Esophagus muscularis mucosa (tissue), 4 donors: ENCODE measurements around the gene TMEM132A.

Experiments
- EP300 ChIP-seq: sonication (generic); formaldehyde crosslinking; IDR thresholded peaks from one replicate; pipeline ENCODE4 v1.6.1; 2017; ENCODE audit warnings: antibody characterized with exemption
- POLR2AphosphoS5 ChIP-seq, 2 donors: sonication (generic); formaldehyde crosslinking; IDR thresholded peaks; one replicate each; pipeline ENCODE4 v1.6.1; 2017; ENCODE audit warnings: antibody characterized with exemption in 2 of 2
- TF ChIP-seq, protein P1 (sequence below), 3 experiments: fragments of 200-600 bp in 2 of 3; fragments of 450-650 bp in 1 of 3; sonication (generic) in 2 of 3; IDR thresholded peaks; one replicate each; pipeline ENCODE4 v1.5.1; 2017 to 2019; ENCODE audit warnings: antibody characterized with exemption in 3 of 3, mild to moderate bottlenecking in 2 of 3, moderate library complexity in 1 of 3

DNA sequence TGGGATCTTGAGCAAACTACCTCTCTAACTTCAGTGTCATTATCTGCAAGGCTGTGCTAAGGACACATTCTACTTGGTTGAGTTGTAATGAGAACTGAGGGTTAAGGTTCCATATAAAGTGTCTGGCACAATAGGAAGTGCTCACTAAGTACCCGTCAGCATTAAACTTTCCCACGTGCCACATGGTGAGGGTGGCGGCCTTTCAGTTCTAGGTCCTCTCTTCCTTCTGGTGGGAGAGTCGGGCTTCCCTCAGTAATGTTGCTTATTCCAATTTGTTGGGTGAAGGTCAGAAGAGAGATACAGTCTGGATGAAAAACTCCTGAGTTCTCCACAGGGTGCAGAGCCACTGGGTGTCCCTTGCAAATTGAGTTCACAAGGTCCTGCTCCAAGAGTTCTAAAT lies 42.6 kb downstream of the TMEM132A start:
- TF ChIP-seq EP300, result no peak
- TF ChIP-seq, protein P1, sequence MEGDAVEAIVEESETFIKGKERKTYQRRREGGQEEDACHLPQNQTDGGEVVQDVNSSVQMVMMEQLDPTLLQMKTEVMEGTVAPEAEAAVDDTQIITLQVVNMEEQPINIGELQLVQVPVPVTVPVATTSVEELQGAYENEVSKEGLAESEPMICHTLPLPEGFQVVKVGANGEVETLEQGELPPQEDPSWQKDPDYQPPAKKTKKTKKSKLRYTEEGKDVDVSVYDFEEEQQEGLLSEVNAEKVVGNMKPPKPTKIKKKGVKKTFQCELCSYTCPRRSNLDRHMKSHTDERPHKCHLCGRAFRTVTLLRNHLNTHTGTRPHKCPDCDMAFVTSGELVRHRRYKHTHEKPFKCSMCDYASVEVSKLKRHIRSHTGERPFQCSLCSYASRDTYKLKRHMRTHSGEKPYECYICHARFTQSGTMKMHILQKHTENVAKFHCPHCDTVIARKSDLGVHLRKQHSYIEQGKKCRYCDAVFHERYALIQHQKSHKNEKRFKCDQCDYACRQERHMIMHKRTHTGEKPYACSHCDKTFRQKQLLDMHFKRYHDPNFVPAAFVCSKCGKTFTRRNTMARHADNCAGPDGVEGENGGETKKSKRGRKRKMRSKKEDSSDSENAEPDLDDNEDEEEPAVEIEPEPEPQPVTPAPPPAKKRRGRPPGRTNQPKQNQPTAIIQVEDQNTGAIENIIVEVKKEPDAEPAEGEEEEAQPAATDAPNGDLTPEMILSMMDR (IDR thresholded peaks at IDR 0.05), result no peak
- no peak for TF ChIP-seq POLR2AphosphoS5 (IDR thresholded peaks at IDR 0.05)
